ENCODE results near the gene FARP1.

- TF ChIP-seq CTCF (IDR thresholded peaks at IDR 0.05; ENCODE audit: insufficient read depth, low read length, poor library complexity, severe bottlenecking), result no peak
- no peak for TF ChIP-seq EZH2phosphoT487 (conservative IDR thresholded peaks at IDR 0.05; ENCODE audit: low read length)
These were observed 37.0 kb upstream of the FARP1 start for GRCh38 chr13:98105929-98106336.

All from SU-DHL-6 (cell line).